HG03095 (cell line): ENCODE results near the gene TMEM218.
A peak's percentile ranks its signal among the peaks of the same experiment; 100 is the strongest.

Experiments
- ATAC-seq: cut with Tn5 transposase; IDR thresholded peaks from one replicate; pipeline ENCODE4 v1.9.1; 2021; ENCODE audit warnings: moderate library complexity; ENCODE audit not compliant: unreplicated experiment

The TMEM218 gene

DNA sequence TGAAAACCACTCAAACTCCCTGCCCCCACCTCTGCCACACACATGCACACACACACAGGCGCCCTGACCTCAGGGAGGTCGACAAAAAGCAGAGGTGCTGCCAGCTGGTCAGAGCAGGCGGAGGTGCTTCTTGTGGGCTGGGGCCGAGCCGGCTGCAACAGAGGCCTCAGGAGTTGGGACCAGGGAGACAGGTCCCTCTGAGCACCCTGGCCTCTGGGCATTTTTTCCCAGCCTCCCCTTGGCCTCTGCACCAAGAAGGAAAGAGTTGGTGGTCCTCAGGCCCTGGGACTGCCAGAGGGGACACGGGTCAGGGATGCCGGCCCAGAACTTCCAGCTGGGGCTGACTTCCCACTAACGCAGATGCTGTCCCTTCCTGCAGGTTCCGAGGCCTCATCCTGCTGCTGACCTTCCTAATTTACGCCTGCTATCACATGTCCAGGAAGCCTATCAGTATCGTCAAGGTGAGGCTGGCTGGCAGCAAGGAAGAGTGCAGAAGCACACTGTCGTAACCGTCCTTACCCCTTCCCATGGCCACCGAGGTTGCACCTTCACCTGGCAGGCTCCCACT, 35.0 kb downstream of the TMEM218 start:
- ATAC-seq = no peak

DNA sequence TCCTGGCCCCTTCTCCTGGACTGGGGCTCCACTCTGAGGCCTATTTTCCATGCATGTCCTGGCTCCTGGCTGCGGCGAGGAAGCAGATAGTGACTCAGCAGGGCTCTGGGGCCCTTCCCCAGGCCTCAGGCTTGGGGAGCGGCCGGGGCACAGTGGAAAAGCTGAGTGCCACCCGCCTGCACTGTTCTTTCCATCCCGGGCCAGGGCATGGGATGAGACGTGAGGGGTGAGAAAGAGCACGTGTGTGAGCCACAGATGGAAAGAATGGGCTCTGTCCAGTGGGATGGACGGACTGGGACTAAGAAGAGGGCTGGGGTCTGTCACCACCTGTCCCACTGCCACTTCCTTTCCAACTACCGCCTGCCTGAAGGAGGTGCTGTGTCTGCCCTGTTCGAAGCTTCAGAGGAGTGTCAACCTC, 35.5 kb downstream of the TMEM218 start:
- ATAC-seq = no peak

DNA sequence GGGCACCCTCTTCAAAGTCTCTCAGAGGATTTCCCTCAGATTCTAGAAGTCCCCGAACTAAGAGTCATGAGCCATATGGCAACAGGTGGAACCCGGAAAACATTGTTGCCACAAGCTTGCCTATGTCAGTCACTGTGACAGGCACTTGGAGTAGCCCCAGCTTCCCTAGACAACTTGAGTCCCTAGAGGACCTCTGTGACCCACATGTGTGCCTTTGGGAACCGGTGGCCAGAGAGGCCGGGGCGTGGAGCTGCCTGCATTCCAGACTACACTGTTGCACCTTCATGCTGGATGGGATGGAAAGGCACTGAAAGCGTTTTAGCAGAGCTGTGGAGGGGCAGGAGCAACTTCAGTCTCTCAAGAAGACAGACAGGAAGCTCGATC, 36.2 kb downstream of the TMEM218 start:
- ATAC-seq = no peak

DNA sequence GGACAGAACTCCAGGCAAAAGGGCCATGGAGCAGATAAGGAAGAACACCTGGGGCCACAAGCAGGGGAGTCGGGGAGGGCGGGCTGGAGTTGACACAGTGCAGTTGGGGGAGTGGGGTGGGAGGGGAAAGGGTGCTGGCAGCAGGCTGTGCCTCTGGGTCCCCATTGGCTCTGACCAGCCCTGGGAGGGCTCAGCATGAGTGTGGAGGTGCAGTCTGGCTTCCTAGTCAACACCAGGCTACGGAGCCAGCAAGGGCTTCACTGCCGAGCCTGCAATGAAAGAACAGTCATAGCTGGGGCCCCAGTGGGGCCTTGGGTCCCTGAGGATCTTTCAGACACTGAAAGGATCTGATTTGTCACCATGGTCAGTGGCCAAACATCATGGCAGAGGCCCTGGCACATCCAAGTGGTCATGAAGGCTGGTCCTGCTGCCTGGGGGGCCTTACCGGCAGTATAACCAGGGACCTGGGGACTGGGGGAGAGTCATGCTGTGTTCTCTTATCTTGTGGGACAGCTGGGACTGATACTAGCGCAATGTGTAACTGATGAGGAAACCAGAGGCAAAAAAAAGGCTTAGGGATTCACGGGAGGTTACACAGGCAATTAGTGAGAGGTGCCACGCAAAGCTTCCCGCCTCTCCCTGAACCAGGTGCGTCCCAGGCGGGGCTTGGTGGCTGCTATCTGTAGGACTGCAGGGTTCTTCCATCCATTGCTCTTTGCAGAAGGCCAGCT, 36.8 kb downstream of the TMEM218 start:
- ATAC-seq = no peak

DNA sequence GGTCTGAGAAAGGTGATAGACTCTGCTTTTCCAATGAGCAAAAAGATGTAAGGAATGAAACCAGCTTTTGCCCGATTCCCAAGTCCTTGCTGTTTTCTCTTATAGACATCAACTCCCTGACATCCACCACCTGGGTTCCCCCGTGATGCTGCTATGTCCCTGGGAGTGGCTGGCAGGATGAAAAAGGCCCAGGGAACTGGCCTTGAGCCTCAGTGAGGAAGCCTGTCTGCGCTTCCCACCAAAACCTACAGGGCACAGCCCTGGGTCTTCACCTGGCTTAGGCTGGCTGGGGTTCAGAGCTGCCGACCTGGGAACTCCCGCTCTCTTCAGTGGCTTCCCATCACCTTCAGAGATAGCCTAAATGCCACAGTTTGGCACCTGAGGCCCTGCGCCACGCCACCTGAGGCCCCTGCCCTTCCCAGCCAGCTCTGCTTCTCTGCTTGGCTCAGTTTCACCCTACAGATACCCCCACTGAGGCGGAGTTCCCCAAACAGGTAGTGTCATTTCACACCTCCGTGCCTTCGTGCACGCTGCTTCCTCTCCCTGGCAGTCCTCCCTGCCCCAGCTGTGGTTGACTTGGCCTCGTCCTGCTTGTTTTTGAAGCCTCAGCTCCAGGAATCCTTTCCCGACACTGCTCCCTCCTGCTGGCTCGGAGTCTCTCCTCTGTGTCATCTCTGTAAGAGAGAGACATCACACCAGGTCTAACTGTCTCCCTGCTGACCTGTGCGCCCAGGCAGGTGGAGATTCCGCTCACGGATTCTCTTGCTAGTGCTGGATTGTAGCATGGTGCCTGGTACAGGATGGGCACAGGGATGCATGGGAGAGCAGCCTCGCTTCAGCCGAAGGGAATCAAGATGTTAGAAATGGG, 37.6 kb downstream of the TMEM218 start:
- ATAC-seq = no peak

DNA sequence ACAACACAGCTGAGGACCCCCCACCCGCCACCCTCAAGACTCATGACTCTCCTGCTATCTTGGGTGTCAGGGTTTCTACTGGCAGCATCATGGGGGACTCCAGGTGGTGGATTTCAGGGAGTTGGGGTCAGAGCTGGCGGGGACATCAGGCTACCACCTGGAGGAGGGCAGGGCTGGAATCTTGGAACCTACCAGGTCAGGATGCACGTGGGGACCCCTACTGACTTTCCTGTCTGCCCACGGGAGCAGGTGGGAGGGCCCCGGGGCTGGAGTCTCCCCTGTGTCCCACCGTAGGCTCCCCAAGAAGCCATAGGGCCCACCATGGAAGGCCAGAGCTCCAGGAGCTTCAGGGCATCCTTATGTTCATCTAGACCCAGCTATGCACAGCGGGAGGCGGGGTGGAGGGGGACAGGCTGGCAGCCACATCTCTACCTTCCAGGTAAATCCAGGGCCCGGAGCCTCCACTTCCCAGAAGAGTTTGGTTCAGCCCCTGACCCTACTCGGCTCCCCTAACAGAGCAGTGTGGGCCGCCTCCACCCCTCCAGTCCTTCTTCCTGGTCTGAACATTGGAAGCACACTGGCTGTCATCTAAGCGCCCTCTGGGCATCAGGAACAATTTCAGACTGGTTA, 38.4 kb downstream of the TMEM218 start:
- ATAC-seq = no peak

DNA sequence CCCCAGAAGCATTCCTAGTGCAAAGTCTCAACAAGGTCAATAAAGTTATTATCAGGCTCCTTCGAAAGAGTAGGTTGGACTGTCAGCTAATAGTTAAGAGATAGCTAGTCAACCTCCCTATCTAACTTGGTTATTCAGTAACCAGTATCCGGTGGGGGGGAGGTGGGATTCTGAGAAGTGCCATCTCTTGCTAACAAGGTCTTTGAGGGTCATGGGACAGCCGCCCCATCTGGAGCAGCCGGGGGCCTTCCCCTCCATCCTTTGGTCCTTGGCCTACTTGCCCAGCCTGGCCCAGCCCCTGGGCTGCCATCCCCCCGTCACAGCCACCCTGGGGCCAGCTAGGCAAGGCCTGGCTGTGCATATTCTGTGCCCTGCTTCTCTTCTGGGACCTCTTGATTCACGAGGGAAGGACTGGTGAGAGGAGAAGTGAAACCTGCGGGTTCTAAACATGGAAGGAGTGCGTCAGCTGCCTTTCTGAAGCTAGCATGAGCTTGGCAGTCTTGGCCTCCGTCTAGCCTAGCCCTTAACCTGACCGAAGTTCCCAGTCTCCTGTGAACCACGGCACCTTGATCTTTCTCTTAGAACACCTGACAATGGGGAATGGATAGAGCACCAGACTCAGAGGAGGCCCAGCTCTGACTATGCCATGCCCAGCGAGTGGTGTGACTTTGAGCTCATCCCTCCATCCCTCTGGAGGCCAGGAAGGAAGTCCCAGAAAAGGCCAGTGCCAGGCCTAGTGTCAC, 39.0 kb downstream of the TMEM218 start:
- ATAC-seq = peak; percentile 81

DNA sequence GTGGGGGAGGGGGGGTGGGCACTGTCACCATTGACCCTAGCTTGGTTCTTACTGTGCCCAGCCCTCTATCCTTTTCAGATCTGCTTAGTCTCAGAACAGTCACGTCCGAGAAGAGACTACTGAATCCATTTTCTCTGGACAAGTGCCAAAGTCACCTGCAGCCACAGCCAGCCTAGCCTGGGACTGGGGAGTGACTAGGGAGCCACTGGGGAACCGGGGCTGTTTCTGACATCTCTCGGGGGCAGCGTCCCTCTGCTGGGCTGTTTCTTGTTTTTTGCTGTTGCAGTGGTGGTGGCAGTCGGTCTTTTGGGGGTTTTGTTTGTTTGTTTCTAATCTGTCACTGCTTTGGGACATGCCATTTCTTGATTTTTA, 39.6 kb downstream of the TMEM218 start:
- no peak for ATAC-seq

DNA sequence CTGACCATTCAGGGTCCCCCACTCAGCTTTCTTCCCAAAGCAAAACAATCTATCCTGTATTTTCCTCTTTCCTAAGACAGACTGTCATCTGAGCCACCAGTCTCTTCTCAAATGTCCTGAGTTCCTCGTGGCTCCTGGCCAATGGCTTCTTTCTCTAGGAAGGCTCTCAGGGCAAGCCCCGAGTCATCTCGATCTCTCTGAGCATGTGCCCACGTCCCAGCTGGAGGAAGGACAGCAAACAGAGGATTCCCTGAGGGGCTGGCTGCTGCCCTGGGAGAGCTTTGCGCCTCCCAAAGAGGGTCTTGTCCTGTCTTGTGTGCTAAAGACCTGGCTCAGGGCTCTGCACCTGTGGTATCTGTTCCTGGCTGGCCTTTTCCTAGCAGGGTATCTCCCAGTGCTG, 40.0 kb downstream of the TMEM218 start:
- ATAC-seq = no peak

DNA sequence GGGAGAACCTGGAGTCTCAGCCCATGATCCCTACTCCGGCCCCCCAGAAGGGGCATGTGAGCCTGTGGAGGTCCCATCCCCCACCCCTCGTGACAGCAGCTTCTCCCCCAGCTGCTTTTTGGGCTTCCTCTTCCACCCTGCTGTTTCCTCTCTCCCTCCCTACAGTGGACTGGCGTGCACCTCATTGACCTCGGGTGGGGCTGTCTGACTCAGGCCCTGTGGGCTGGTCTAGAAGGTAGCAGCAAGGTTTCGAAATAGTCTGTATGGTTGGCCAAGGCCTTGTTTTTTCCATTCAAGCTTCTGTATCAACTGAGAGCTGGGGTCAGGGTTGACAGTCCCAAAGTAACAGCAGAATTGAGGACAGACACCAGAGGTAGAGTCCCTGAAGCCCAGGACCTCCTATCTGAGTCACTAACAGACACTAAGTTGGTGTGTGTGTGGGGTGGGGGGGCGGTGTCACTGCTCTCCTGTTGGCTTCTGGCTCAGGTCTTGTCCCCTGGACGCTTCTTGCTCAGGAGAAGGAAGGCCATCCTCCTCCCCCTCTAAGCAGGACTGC, 40.6 kb downstream of the TMEM218 start:
- peak; percentile 67 for ATAC-seq

DNA sequence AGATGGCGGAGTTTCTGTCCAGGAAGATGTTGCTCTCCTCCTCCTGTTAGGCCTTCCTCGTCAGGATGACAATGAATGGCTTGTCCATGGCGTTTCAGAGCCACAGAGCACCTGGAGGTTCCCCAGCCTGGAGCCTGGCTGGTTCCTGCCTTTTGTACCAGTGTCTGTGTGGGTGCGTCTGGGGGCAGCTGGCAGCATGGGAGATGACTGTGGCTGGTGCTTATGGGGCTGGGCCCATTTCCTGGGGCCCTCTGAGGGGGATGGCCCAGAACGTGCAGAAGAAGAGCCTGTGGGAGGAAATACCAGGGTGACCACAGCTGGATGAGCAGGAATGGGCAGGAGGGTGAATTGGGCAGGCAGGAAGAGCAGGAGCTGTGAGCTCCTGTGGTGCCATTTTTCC, 41.6 kb downstream of the TMEM218 start:
- ATAC-seq = no peak

DNA sequence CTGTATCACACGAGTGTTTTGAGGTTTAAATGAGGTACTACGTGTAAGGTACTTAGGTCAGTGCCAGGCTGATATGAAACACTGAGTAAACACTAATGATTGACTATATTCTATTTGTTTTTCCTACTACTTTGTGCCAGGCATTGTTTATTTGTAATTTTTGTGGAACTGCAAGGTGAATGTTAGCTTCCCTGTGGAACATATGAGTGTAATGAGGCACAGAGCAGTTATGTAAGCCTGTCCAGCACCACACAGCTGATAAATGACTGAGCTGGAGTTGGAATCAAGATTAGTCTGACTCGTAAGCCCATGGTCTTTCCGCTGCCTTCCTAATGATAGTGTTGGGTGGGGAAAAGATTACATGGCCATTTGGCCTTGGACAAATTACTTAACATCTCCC, 42.4 kb downstream of the TMEM218 start:
- no peak for ATAC-seq

DNA sequence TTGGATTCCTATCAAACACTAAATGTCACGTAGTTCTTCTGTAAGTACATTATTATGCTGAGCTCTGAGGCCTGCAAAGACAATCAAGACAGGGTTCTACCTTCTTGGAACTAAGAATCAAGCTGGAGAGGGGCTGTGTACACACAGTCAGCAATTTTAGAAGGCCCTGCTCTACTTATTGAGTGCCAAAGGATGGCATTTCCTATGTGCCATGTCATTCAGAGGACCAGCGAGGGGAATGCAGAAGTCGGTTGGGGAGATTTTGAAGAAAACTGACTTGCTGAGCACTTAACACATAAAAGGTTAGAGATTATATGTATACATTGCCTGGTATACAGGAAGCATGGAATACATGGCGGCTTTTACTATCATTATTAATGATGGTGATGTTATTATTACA, 43.1 kb downstream of the TMEM218 start:
- ATAC-seq = no peak

DNA sequence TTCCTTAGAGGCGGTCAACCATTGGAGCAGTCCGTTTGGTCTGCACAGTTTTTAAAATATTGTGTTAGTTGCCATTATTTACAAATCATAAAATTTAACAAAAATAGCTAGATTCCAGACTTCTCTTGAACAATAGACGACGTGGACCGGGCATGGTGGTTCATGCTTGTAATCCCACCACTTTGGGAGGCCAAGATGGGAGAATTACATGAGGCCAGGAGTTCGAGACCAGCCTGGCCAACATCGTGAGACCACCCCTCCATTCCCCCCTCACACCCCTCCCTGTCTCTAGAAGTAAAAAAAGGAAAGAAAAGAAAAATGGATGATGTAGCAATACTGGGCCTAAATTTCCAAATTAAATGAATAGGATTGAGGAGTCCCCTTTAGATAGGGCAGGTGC, 47.4 kb downstream of the TMEM218 start:
- no peak for ATAC-seq

DNA sequence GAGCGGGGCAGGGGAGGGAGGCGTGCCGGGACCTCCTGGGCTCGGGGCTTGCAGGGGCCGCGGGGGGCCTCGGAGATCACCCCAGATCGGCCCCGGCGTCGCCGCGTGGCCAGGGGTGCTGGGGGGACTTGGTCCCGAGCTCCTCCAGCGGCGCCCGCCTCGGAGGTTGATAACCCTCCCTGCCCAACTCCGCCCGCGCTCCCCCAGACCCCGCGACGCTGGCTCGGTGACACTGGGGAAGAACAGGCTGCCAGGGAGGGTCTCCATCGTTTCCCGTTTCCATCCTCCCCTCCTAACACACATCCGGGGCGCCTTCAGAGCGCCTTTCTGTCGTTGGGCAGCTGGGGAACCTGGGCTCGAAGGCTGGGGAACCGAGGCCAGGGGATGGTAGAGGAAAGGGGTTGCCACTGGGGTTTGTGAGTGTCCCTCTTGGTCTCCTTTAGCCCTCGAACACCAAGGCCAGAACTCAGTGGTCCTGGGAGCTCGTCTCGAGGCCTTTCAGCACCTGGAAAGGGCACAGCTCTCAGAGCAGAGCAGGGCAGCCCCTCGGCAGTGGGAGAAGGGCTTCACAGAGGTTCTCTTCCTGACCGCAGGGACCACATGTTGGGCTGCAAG, 47.9 kb downstream of the TMEM218 start:
- ATAC-seq = peak; percentile 23

DNA sequence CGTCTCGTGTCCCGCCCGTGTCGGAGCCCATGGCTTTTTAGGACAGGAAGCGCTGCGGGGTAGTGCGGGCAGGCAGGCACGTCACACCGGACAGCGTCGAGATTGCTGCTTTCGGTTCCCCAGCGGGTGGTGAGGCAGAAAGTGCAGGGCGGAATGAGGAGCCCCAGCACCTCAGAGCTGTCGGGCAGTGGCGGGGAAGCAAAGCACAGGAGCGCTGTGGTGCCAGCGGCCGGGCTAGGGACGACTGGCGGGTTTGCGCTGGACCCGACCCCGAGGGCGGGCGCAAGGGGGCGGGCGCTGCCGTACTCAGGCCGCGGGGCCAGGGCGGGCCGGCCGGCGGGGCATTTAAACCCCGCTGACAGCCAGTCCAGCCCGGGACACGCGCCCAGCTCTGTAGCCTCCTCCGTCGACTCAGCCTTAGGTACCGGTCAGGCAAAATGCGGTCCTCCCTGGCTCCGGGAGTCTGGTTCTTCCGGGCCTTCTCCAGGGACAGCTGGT, 48.4 kb downstream of the TMEM218 start, which contains the start of gene SLC37A2:
Gene SLC37A2, plus strand, starts transcription at position 375 of the 498 bp plus-strand sequence. Its CDS starts 63 bp downstream, at position 438.
- peak; percentile 89 for ATAC-seq

DNA sequence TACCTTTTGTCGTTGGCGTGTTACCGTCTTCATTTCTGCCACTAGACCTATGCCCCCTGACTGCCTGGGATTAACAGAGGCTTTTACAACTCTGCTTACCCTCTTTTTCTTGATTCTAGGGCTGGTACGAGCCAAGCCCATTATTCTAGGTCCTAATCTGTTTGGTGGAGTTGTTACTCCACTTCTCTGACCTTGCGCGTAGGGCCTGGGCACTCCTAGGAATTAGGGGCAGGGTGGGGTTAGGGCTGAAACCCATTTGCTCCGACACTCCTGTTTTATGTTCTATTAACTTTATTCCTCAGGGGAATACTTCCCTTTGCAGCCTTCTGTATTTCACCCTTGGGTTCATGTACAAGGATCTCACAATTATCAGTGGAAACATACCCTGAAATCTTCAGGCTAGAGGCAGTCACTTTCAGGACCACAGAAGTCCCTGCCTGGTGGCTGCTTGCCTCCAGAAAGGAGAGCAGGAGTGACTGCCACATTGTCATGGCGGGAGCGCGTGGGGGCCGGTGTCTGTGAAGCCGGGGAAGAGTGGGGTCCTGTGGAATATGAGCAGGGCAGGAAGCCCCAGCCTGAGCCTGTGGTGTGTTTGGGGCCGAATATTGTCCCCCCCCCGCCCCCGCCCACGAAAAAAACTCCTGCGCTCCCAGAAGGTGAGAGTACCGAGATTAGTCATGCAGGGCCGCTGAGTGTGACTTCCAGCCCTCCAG, 49.1 kb downstream of the TMEM218 start:
- peak; percentile 2 for ATAC-seq

DNA sequence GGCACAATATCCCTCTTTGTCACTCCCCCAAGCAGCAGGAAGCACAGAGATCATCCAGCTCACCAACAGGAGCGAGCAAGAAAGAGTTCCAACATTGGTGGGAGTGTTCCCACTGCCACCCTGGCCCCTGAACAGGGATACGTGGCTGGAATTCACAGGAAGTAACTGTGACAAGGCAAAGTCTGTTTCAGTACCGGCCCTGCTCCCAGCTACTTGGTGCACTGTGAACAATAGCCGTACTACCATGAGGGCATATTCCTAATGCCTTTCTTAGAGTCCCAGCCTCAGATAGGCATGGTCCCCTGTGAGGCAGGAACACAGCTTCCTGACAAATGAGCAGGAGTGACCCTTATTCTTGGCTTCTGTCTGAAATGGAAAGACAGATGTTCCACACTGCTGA, 50.1 kb downstream of the TMEM218 start:
- ATAC-seq = no peak

DNA sequence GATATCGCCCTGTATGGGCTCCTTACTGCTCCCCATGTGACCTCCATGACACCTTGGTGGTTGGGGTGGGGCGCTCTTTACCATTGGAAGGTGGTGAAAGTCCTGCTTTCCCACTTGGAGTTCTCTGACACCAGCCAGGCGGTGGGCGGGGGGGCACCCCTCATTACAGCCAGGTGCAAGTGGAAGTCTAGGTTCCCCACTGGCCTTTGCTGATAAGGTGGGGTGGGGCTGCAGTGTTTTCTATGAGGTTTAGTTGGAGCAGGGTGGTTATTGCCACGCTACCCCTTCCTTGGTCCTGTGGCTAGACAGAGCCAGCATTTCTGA, 53.8 kb downstream of the TMEM218 start:
- no peak for ATAC-seq
